ENCODE measurements around the gene STOM. TPM values are rescaled to one million over a fixed set of nuclear protein-coding genes. Genes with fewer than 3 reads are reported as not detected.
"Not testable (repeated sequence)": the region's sequence is repeated elsewhere in the genome, so short reads cannot be mapped to it uniquely, and the experiment has no call there.

The STOM gene, protein sequence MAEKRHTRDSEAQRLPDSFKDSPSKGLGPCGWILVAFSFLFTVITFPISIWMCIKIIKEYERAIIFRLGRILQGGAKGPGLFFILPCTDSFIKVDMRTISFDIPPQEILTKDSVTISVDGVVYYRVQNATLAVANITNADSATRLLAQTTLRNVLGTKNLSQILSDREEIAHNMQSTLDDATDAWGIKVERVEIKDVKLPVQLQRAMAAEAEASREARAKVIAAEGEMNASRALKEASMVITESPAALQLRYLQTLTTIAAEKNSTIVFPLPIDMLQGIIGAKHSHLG
- total RNA-seq: 100 to 1,000 TPM in 1 of 2 donors, 10 to 100 TPM in 1; 94.6 to 115 TPM
- long read RNA-seq, transcript STOM-201 (7 exons, 3,010 nt): major isoform, 256 of 274 reads
- long read RNA-seq, partial matches to known transcripts: 14 of 274 reads
- long read RNA-seq, other reads (novel, unspliced or antisense): 4 of 274 reads

DNA sequence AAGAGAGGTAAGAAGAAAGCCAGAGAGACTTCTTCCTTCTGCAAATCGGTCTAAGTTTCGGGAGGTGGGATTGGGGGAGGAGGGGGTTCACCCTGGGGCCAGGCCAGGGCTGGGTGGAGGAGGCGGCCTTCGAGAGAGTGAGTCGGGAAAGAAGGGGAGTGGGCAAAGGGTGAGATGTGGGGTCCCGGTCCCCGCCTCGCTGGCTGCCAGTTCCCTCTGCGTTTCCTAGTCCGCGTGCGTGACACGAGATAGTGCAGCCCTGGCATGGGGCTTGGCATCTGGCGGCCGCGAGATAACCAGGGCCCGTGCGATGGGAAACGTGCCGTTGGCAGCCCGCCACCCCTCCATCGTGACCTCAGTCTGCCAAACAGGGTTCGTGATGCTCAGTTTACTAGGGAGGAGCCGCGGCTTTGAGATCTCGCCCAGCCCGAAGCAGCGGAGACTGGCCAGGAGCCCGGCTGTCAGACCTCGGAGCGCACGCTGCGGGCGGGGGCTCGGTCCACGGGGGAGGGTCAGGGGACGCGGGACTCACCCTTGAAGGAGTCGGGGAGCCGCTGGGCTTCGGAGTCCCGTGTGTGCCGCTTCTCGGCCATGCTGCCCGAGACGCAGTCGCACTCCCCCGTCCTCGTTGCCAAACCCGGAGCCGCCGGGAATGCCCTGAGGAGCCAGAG, at the start of gene STOM:
TSS of gene STOM (minus strand) at position 656 of the 671 bp plus-strand sequence. CDS start at position 593, 63 bp downstream.
- peak; percentile 61 for ATAC-seq
- peak; percentile 81 to 84 for DNase-seq
- intact Hi-C loops (cut with DNase I, micrococcal nuclease): loop anchor here in 1 of 2 donors (10.0 kb wide), 1 partner anchor 45 kb away; no protein-coding TSS in a partner anchor

DNA sequence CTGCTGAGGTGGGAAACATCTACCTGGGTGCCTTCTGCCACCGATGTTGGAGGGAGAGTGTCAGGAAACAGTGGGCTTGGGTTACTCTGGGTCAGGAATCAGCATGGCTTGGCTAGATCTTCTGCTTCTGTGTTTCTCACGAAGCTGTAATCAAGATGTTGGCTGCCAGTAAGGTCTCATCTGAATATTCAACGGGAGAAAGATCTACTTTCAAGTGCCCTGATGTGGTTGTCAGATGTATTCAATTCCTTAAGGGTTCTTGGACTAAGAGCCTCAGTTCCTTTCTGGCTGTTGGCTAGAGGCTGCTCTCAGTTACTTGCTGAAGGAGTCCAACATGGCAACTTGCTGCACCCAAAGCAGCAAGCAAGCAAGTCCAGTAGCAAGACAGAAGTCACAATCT, 41.9 kb upstream of the STOM start:
- intact Hi-C loops (cut with DNase I, micrococcal nuclease): no loop called here
- ATAC-seq: no peak
- no peak for DNase-seq

DNA sequence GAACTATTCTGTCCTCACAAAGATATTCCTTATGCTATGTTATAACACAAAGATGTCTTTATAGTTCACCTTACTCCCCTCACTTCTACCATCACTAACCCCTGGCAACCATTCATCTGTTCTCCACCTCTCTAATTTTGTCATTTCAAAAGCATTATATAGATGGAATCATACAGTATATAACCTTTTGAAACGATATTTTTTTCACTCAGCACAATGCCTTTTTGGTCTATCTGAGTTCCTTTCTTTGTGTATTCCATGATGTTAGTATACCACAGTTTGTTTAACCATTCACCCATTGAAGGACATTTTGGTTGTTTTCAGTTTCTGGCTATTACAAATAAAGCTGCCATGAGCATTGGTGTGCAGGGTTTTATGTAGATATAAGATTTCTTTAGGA, 35.8 kb upstream of the STOM start:
- ATAC-seq: no peak
- no peak for DNase-seq
- intact Hi-C loops (cut with DNase I, micrococcal nuclease): no loop called here

DNA sequence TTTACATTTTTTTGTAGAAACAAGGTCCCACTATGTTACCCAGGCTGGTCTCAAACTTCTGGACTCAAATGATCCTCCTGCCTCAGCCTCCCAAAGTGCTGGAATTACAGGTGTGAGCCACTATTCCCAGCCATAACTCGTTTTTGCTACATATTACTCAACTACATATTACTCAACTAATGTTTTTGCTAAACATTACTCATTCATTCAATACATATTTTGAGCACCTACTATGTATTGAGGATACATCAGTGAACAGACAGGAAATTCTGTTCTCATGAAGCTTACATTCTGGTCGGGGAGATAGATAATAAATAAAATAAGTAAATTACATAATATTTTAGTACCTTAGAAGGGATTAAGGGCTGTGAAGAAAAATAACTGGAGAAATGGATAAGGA, 34.9 kb upstream of the STOM start:
- ATAC-seq (no peak), DNase-seq (no peak)
- intact Hi-C loops (cut with DNase I, micrococcal nuclease): no loop called here

DNA sequence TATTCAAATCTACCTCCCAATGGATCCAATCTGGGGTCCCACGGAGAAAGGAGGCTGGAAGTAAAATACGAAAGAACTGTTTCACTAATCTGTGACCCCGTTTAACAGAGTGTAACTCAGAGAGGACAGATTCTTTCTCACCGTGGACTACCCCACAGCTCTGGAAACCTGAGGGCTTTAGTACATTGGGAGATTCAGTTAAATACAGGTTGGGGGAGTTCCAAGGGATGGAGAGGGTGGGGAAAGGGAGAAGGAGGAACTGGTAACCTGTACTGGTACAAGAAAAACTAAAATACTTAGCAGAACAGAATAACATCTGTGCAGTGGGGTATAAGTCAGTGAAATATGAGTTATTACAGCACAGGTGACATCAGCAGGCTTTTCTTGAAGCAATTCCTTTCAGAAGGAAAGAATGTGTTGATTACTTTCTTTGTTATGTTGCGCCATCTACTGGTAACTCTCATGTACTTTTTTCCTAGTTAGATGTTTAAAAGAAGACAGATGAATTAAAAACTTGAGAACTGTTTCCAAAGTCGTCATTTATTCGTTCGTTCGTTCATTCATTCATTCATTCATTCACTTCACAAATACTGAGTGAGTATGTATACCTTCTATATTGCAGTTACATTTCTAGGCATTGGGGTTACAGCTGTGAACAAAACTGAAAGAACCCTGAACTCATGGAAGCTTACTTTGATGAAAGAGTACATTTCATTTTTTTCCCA, 30.0 kb upstream of the STOM start:
- DNase-seq (no peak), ATAC-seq (peak; percentile 64)
- intact Hi-C loops (cut with DNase I, micrococcal nuclease): loop anchor here in 1 of 2 donors (5.0 kb wide), 2 partner anchors 83 to 183 kb away; no protein-coding TSS in a partner anchor

DNA sequence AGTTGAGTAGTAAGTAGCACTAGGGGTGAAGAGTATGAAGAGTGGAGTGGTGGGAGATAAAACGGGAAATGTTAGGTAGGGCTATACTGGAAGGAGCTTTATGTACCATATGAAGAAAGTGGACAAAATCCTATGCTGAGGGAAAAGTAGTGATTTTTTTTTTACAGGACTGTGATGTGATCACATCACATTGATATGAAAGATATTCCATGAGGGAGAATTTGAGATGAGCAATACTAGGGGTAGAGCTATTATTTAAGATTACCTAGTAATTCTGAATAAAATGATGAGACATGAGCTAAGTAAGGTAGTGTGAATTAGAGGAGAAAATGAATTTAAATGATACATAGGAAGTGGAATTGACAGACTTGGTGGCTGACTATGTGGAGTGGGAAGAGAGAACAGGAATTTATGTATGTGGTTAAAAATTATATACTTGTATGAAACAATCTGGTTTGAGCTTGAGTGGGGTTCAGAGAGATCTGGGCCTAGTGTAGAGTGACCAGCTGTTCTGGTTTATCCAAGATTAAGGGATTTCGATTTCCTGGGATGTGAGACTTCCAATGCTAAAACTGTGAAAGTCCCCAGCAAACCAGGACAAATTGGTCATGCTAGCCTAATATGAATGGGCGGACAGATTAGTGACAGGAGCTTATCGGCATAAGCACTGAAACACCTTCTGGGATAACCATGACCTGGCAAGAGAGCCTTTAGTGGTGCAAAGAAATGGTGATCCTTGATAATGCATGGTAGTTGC, 29.3 kb upstream of the STOM start:
- DNase-seq: no peak
- intact Hi-C loops (cut with DNase I, micrococcal nuclease): loop anchor here in 1 of 2 donors (5.0 kb wide), 2 partner anchors 82 to 182 kb away; no protein-coding TSS in a partner anchor
- no peak for ATAC-seq

DNA sequence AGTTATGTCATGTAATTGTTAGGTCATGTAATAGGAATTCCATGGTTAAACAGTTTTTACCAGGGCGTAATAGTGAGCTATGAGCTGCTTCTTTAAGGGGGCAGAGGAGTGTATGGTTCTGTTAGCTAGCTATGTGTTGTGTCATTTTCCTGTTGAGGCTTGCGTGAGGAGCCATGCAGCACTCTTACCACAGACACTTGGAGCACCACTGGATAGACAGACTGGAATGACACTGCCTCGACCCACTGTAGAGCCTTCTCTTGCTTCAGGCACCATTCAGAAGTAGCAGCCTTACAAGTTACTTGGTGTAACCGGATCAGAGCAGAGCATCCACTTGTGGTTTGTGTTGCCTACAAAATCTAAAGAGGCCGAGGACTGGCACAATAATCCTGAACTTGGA, 28.3 kb upstream of the STOM start:
- ATAC-seq (no peak), DNase-seq (no peak)
- intact Hi-C loops (cut with DNase I, micrococcal nuclease): loop anchor here in 1 of 2 donors (5.0 kb wide), 2 partner anchors 81 to 181 kb away; no protein-coding TSS in a partner anchor

DNA sequence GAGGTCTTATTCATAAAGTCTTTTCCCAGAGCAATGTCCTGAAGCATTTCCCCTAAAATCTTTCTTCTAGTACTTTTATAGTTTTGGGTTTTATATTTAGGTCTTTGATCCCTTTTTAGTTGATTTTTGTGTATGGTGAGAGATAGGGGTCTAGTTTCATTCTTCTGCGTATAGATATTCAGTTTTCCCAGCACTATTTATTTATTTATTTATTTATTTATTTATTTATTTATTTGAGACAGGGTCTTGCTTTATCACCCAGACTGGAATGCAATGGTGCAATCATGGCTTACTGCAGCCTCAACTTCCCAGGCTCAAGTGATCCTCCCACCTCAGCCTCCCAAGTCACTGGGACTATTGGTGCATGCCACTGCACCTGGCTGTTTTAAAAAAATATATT, 27.2 kb upstream of the STOM start:
- not testable (repeated sequence) for DNase-seq
- intact Hi-C loops (cut with DNase I, micrococcal nuclease): loop anchor here in 1 of 2 donors (5.0 kb wide), 2 partner anchors 80 to 180 kb away; no protein-coding TSS in a partner anchor

DNA sequence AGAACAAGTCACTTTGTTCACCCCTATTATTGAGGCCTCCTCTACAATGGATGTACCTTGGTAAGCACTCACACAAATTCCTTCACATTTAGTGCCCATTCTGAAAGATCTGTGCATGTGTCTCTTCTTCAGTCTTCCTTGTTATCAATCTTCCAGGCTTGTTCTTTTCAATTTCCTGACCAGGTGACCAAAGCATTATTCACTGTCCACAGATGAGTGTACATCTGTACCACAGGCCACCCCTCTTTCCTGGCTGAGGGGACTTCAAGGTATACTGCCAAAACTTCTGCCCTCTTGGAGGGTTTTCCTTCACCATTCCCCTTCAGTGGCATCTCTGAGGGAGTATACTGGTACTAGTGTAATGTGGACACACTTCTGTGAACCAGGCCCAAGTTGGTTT, 25.5 kb upstream of the STOM start:
- no peak for ATAC-seq
- DNase-seq: no peak
- intact Hi-C loops (cut with DNase I, micrococcal nuclease): loop anchor here in 1 of 2 donors (5.0 kb wide), 2 partner anchors 78 to 178 kb away; no protein-coding TSS in a partner anchor

More for the DNA sequence above, 27.2 kb upstream of the STOM start:
- not testable (repeated sequence) for ATAC-seq

DNA sequence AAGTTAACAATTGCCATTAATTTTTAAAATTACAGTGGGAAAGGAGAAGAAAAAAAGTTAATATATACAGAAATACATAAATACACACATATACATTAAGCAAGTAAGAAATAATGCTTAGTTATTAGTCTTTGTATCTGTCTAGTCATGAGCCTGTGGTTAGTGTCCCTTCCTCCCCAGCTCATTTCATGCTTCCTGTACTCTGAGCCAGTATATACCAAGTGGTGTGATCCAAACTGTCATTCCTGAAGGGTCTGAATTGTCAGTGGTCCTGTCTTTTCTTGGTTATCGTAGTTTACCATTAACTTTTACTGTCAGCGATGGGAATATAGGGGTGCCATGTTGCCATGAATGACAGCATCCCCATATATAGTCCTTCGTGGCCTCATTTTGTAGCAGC, 24.2 kb upstream of the STOM start:
- intact Hi-C loops (cut with DNase I, micrococcal nuclease): no loop called here
- ATAC-seq (no peak), DNase-seq (no peak)

DNA sequence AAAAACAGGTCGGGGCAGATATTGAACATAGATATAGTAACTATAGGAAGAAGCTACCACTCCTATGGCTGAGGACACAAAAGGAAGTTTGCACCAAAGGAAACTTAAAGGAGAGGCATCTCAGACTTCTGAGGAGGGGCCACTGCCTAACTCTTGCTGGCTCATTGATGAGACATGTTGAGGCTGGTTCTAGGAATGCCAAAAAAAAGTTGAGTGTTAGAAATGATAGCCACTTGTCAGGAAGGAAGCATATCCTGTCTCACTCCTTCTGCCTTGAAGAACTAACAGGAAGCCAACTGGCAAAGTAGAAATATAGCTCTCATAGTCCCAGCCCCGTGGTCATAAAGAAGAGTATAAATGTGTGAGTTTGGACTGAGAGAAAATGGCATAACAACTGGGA, 23.3 kb upstream of the STOM start:
- intact Hi-C loops (cut with DNase I, micrococcal nuclease): no loop called here
- ATAC-seq: peak; percentile 99
- DNase-seq: no peak

DNA sequence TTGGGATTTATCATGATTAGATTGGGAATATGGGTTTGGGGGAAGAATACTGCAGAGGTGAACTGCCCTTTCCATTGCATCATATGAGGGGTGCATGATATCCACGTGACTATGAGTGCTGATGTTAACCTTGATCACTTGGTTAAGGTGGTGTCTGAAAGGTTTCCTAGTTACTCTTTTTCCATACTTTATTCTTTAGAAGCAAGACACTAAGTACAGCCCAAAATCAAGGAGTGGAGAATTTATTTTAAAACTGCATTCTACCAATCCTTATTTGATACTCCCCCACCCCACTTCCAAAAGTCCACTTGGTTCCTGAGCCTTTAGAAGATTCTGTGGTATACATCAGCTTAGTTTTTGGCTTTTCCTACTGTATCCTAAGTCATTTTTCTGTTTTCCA, 20.3 kb upstream of the STOM start:
- DNase-seq (no peak), ATAC-seq (no peak)
- intact Hi-C loops (cut with DNase I, micrococcal nuclease): no loop called here

DNA sequence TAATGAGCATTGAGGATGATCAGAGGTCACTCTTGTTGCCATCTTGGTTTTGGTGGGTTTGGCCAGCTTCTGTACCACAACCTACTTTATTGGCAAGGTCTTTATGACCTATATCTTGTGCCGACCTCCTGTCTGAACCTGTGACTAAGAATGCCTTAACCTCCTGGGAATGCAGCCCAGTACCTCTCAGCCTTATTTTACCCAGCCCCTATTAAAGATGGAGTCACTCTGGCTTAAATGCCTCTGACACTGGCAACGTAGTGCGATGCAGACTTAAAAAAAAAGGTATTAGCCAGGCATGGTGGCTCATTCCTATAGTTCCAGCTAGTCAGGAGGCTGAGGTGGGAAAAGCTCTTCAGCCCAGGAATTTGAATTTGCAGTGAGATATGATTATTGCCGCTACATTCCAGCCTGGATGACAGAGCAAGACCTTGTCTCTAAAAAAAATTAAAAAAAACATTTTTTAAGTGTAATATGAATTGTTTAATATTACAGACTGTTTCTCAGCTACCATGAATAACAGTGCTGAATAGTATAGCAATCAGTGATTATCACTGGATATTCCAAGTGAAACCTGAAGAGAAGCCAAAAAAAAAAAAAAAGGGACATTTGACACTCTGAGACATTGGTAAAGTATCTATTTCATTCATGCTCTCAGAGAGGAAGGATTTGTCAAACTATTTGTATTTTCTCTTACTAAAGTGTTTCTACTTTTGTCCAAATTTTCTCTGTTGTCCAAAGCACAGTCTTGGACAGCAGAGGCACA, 18.3 kb upstream of the STOM start:
- intact Hi-C loops (cut with DNase I, micrococcal nuclease): no loop called here
- ATAC-seq: no peak
- no peak for DNase-seq

DNA sequence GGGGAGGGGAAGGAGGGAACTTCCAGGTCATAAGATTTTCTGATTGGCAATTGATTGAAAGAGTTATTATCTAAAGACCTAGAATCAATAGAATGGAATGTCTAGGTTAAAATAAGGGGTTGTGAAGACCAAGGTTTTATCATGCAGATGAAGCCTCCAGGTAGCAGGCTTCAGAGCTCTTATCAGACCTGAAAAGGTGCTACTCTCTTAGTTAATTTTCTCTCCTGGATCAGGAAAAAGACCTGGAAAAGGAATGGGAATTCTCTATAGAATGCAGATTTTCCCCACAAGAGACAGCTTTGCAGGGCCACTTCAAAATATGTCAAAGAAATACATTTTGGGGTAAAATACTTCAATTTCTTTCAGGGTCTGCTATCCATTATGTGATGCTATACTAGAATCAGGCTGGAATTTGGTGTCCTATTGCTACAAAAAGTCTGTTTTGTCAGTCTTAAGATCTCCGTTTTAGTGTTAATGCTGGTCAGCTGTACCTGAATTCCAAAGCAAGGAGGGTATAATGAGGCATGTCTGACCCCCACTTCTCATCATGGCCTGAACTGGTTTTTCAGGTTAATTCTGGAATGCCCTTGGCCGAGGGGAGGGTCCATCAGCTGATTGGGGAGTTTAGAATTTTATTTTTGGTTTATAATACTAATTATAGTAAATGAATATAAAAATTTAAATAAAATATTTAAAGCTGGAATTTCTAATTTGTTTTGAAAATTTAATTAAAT, 16.6 kb upstream of the STOM start:
- intact Hi-C loops (cut with DNase I, micrococcal nuclease): no loop called here
- DNase-seq: no peak
- ATAC-seq: no peak

DNA sequence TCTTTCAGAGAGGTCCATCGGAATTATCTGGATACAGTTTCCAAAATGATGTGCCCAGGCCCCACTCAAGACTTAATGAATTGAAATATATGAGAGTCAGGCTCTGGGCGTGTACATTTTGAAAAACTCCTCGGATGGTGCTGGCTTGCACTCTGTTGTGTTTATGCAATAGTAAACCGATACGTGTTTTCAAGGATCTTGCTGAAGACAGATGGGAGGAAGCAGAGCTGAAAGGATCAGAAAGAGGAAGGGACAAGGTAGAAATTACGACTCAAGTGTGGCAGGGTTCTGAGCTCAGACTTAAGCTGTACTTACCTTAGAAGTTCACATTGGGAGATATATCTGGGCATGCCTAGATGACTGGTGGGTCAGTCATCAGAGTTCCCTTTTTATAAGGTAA, 13.7 kb upstream of the STOM start:
- DNase-seq (no peak), ATAC-seq (no peak)
- intact Hi-C loops (cut with DNase I, micrococcal nuclease): loop anchor here in 1 of 2 donors (5.0 kb wide), 1 partner anchor 171 kb away; no protein-coding TSS in a partner anchor

DNA sequence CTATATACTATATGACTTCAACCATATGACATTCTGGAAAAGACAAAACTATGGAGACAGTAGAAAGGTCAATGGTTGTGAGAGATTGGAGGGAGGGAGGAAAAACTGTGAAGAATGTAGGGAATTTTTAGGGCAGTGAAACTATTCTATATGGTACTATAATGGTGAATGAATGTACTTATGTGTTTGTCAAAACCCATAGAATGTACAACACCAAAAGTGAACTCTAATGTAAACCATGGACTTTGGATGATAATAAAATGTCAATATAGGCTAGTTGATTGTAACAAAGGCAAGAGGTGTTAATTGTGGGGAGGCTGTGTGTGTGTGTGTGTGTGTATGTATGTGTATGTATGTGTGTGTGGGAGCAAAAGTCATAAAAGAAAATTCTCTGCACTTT, 10.8 kb upstream of the STOM start:
- ATAC-seq (peak; percentile 98), DNase-seq (peak; percentile 36 to 38)
- intact Hi-C loops (cut with DNase I, micrococcal nuclease): loop anchor here in 1 of 2 donors (5.0 kb wide), 1 partner anchor 169 kb away; no protein-coding TSS in a partner anchor

All from left colon (tissue), 2 donors.